A172 (cell line): Measurements from ENCODE around the gene SLC40A1. TPM values are rescaled to one million over a fixed set of nuclear protein-coding genes. Genes with fewer than 3 reads are reported as not detected.

Source experiments
- DNase-seq: peaks from one replicate; pipeline ENCODE4 v3.0.0-alpha.2; 2015; ENCODE audit warnings: low spot score
- total RNA-seq: library from RNA; depleted of rRNA; stranded (reverse); fragments of >200 nt; shearing (Covaris generic); gene quantifications from 2 replicates; pipeline ENCODE4 v1.2.3, GENCODE V29; 2014; rRNA removed

SLC40A1 gene
- total RNA-seq, 1 experiment from 2014 or later: 1.2 TPM

- DNase-seq: no peak
Observed at GRCh38 chr2:189512879-189513278, 67.7 kb downstream of the SLC40A1 start.

- DNase-seq: no peak
Observed at GRCh38 chr2:189511960-189512319, 68.6 kb downstream of the SLC40A1 start.

- no peak for DNase-seq
Observed at GRCh38 chr2:189511210-189511959, 69.2 kb downstream of the SLC40A1 start.

Other genes with a start within 250 kb of the SLC40A1 start
- gene WDR75, start 139.3 kb downstream of the SLC40A1 start, total RNA-seq: 63.3 and 79.0 TPM in 2 replicates
- 113 and 114 TPM in 2 replicates for gene ASNSD1, start 80.7 kb upstream of the SLC40A1 start, total RNA-seq
- 4.7 and 14.5 TPM in 2 replicates for gene ANKAR, start 93.9 kb upstream of the SLC40A1 start, total RNA-seq
- 18.9 and 20.1 TPM in 2 replicates for gene OSGEPL1, start 182.0 kb upstream of the SLC40A1 start, total RNA-seq
- 128 and 137 TPM in 2 replicates for gene ORMDL1, start 203.6 kb upstream of the SLC40A1 start, total RNA-seq
- 26.9 and 28.1 TPM in 2 replicates for gene PMS1, start 203.7 kb upstream of the SLC40A1 start, total RNA-seq